Measurements from ENCODE around the gene CGB8. TPM values are rescaled to one million over a fixed set of nuclear protein-coding genes. Genes with fewer than 3 reads are reported as not detected.

The CGB8 gene
- total RNA-seq, 1 donor from 2014 or later, result 9.4 TPM

DNA sequence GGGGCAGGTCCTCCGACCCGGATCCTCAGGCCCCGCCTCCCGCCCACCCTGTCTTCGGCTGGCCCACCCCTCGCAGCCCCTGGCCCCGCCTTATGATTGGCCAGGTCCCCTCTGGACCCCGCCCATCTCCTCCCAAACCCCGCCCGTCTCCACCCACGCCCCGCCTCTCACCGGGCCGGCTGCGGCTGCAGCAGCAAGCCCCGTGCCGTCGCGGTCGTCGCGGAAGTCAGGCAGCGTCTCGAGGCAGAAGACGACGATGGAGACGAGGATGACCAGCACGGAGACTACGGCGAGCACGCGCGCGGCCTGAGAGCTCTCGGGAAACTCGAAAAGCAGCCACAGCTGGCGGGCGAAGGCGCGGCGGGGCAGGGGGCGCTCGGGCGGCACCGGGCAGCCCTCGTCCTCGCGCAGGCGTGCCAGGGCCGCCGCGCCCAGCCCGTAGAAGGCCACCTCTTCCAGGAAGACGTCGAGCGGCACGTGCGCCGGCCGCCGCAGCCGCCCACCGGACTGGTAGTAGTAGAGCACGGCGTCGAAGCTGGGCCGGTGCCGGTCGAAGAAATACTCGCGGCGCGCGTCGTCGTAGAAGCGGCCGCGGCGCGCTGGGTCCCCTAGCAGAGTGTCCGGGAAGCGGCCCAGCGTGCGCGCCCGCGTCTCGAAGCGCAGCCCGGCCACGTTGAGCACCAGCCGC, 23.1 kb upstream of the CGB8 start:
- H3K27me3 Mint-ChIP-seq (ENCODE audit: low read depth, unreplicated experiment), result peaks cover 17% of the 10 kb centered on the region
- Histone ChIP-seq H3K36me3 (ENCODE audit: insufficient read depth, low read length) (no peaks in the 10 kb centered on the region), H3K4me1 (ENCODE audit: insufficient read depth, low read length) (peaks cover 9% of the 10 kb centered on the region), H2AFZ (ENCODE audit: low read depth, low read length) (peak overlapping the region; percentile 52), H3K27me3 (ENCODE audit: insufficient read depth, low read length) (peaks cover 2% of the 10 kb centered on the region), H3K27ac (ENCODE audit: low read depth, low read length) (no peak overlapping the region), H3K4me3 (ENCODE audit: insufficient read depth, low read depth, low read length) (no peak overlapping the region), H3K79me2 (ENCODE audit: insufficient read depth, low read length) (no peaks in the 10 kb centered on the region), H3K9ac (ENCODE audit: low read length) (no peak overlapping the region), H4K20me1 (ENCODE audit: insufficient read depth, low read length) (peaks cover 5% of the 10 kb centered on the region), H3K4me2 (ENCODE audit: low read length) (peak overlapping the region; percentile 50), H3K9me3 (ENCODE audit: insufficient read depth, low read depth, low read length) (peaks cover 8% of the 10 kb centered on the region)
- H3K36me3 Mint-ChIP-seq (ENCODE audit: low read depth, unreplicated experiment), result peaks cover 27% of the 10 kb centered on the region
- H3K9me3 Mint-ChIP-seq (ENCODE audit: unreplicated experiment), result peaks cover 26% of the 10 kb centered on the region
- H3K4me3 Mint-ChIP-seq (ENCODE audit: unreplicated experiment), result no peak overlapping the region
- DNase-seq (ENCODE audit: low read depth) (no peak), FAIRE-seq (no peak)
- peaks cover 1% of the 10 kb centered on the region for H3K4me1 Mint-ChIP-seq (ENCODE audit: low read depth, unreplicated experiment)
- peak; percentile 71 for TF ChIP-seq EZH2 (IDR thresholded peaks at IDR 0.05; ENCODE audit: insufficient read depth, low read length)
- TF ChIP-seq, protein P1, sequence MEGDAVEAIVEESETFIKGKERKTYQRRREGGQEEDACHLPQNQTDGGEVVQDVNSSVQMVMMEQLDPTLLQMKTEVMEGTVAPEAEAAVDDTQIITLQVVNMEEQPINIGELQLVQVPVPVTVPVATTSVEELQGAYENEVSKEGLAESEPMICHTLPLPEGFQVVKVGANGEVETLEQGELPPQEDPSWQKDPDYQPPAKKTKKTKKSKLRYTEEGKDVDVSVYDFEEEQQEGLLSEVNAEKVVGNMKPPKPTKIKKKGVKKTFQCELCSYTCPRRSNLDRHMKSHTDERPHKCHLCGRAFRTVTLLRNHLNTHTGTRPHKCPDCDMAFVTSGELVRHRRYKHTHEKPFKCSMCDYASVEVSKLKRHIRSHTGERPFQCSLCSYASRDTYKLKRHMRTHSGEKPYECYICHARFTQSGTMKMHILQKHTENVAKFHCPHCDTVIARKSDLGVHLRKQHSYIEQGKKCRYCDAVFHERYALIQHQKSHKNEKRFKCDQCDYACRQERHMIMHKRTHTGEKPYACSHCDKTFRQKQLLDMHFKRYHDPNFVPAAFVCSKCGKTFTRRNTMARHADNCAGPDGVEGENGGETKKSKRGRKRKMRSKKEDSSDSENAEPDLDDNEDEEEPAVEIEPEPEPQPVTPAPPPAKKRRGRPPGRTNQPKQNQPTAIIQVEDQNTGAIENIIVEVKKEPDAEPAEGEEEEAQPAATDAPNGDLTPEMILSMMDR (IDR thresholded peaks at IDR 0.05; ENCODE audit: insufficient read depth, low read depth, low read length), result no peak
- H3K27ac Mint-ChIP-seq (ENCODE audit: unreplicated experiment), result no peak overlapping the region

DNA sequence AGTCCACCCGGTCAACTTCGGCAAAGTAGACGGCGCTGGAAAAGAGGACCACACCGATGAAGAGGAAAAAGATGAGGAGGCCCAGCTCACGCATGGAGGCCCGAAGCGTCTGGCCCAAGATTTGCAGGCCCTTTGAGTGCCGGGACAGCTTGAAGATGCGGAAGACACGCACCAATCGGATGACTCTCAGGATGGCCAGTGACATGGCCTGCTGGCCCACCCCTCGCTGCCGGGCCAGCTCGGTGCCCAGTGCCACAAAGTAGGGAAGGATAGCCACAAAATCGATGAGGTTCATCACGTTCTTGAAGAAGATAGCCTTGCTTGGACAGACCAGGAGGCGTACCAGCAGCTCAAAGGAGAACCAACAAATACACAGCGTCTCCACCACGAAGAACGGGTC, 21.5 kb upstream of the CGB8 start:
- Histone ChIP-seq H3K36me3 (ENCODE audit: insufficient read depth, low read length) (no peaks in the 10 kb centered on the region), H3K27me3 (ENCODE audit: insufficient read depth, low read length) (peaks cover 2% of the 10 kb centered on the region), H4K20me1 (ENCODE audit: insufficient read depth, low read length) (peaks cover 17% of the 10 kb centered on the region), H2AFZ (ENCODE audit: low read depth, low read length) (no peak overlapping the region), H3K4me3 (ENCODE audit: insufficient read depth, low read depth, low read length) (no peak overlapping the region), H3K79me2 (ENCODE audit: insufficient read depth, low read length) (no peaks in the 10 kb centered on the region), H3K4me2 (ENCODE audit: low read length) (no peak overlapping the region), H3K9ac (ENCODE audit: low read length) (no peak overlapping the region), H3K9me3 (ENCODE audit: insufficient read depth, low read depth, low read length) (peaks cover 8% of the 10 kb centered on the region), H3K27ac (ENCODE audit: low read depth, low read length) (no peak overlapping the region), H3K4me1 (ENCODE audit: insufficient read depth, low read length) (peaks cover 11% of the 10 kb centered on the region)
- Mint-ChIP-seq H3K9me3 (ENCODE audit: unreplicated experiment) (peaks cover 25% of the 10 kb centered on the region), H3K27me3 (ENCODE audit: low read depth, unreplicated experiment) (peaks cover 17% of the 10 kb centered on the region), H3K4me1 (ENCODE audit: low read depth, unreplicated experiment) (peaks cover 10% of the 10 kb centered on the region), H3K36me3 (ENCODE audit: low read depth, unreplicated experiment) (peaks cover 27% of the 10 kb centered on the region), H3K27ac (ENCODE audit: unreplicated experiment) (peak overlapping the region; percentile 63), H3K4me3 (ENCODE audit: unreplicated experiment) (no peak overlapping the region)
- FAIRE-seq (no peak), DNase-seq (ENCODE audit: low read depth) (no peak)
- TF ChIP-seq, protein P1 (IDR thresholded peaks at IDR 0.05; ENCODE audit: insufficient read depth, low read depth, low read length), result no peak
- TF ChIP-seq EZH2 (IDR thresholded peaks at IDR 0.05; ENCODE audit: insufficient read depth, low read length), result no peak

DNA sequence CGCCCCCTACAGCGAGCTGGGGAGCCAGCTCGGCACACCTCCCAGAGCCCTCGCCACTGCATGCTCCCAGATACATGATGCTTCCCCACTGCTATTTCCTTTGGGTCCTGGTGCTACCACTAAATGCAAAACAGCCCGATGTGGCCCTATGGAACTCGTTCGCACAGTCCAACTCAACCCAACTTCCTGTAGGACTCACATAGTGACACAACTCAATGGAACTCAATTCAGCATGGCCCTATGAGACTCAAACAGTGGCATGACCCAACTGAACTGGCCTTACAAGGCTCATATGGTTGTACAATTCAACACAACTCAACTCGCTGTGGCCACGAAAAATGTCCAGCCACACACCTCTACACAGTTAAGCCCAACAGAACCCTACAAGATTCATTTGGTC, 20.1 kb upstream of the CGB8 start:
- TF ChIP-seq, protein P1 (IDR thresholded peaks at IDR 0.05; ENCODE audit: insufficient read depth, low read depth, low read length), result no peak
- TF ChIP-seq EZH2 (IDR thresholded peaks at IDR 0.05; ENCODE audit: insufficient read depth, low read length), result no peak
- H3K36me3 ChIP-seq (ENCODE audit: insufficient read depth, low read length), result no peaks in the 10 kb centered on the region
- peaks cover 23% of the 10 kb centered on the region for H4K20me1 ChIP-seq (ENCODE audit: insufficient read depth, low read length)
- H3K9me3 ChIP-seq (ENCODE audit: insufficient read depth, low read depth, low read length), result peaks cover 8% of the 10 kb centered on the region
- peaks cover 2% of the 10 kb centered on the region for H3K27me3 ChIP-seq (ENCODE audit: insufficient read depth, low read length)
- Mint-ChIP-seq H3K9me3 (ENCODE audit: unreplicated experiment) (peaks cover 22% of the 10 kb centered on the region), H3K4me1 (ENCODE audit: low read depth, unreplicated experiment) (peaks cover 11% of the 10 kb centered on the region), H3K4me3 (ENCODE audit: unreplicated experiment) (no peak overlapping the region), H3K27ac (ENCODE audit: unreplicated experiment) (no peak overlapping the region), H3K27me3 (ENCODE audit: low read depth, unreplicated experiment) (peaks cover 17% of the 10 kb centered on the region), H3K36me3 (ENCODE audit: low read depth, unreplicated experiment) (peaks cover 27% of the 10 kb centered on the region)
- H3K4me2 ChIP-seq (ENCODE audit: low read length), result peak overlapping the region; percentile 8
- no peak overlapping the region for H2AFZ ChIP-seq (ENCODE audit: low read depth, low read length)
- FAIRE-seq, result no peak
- DNase-seq (ENCODE audit: low read depth), result no peak
- no peak overlapping the region for H3K4me3 ChIP-seq (ENCODE audit: insufficient read depth, low read depth, low read length)
- H3K9ac ChIP-seq (ENCODE audit: low read length), result no peak overlapping the region
- H3K4me1 ChIP-seq (ENCODE audit: insufficient read depth, low read length), result peaks cover 18% of the 10 kb centered on the region
- no peak overlapping the region for H3K27ac ChIP-seq (ENCODE audit: low read depth, low read length)
- no peaks in the 10 kb centered on the region for H3K79me2 ChIP-seq (ENCODE audit: insufficient read depth, low read length)
